Mesenchymal stem cell (in vitro differentiated cells and primary cell): Measurements from ENCODE around the gene IL7R.

Experiments used
- DNase-seq: peaks from one replicate; pipeline ENCODE4 v3.0.0-alpha.2; 2013
- H2AFZ ChIP-seq: one replicate; pipeline ENCODE4 v1.6.1; 2013; ENCODE audit warnings: low read depth, mild to moderate bottlenecking, control low read depth, inconsistent platforms, low read length, moderate library complexity
- H2AK5ac ChIP-seq: 2 replicates; pipeline ENCODE4 v1.6.1; 2013; ENCODE audit warnings: low read length, moderate library complexity, mild to moderate bottlenecking, inconsistent platforms; ENCODE audit not compliant: severe bottlenecking
- H2BK120ac ChIP-seq: one replicate; pipeline ENCODE4 v1.6.1; 2013; ENCODE audit warnings: low read depth, mild to moderate bottlenecking, inconsistent platforms, low read length, moderate library complexity
- H2BK12ac ChIP-seq, 2 experiments: one replicate each; pipeline ENCODE4 v1.6.1; 2013; ENCODE audit warnings: inconsistent platforms in 2 of 2, low read length in 2 of 2, mild to moderate bottlenecking in 2 of 2, moderate library complexity in 2 of 2, control low read depth in 1 of 2
- H2BK15ac ChIP-seq: one replicate; pipeline ENCODE4 v1.6.1; 2013; ENCODE audit warnings: mild to moderate bottlenecking, low read depth, inconsistent platforms; ENCODE audit not compliant: poor library complexity, severe bottlenecking
- H2BK5ac ChIP-seq: 2 replicates; pipeline ENCODE4 v1.6.1; 2013; ENCODE audit warnings: low read depth, mild to moderate bottlenecking, low read length, control low read depth, inconsistent platforms; ENCODE audit not compliant: poor library complexity, severe bottlenecking
- H3K14ac ChIP-seq, 2 experiments: one replicate each; pipeline ENCODE4 v1.6.1; 2013; ENCODE audit warnings: inconsistent platforms in 2 of 2, low read length in 2 of 2, control low read depth in 1 of 2, mild to moderate bottlenecking in 1 of 2, moderate library complexity in 1 of 2
- H3K18ac ChIP-seq, 2 experiments: one replicate each; pipeline ENCODE4 v1.6.1; 2013; ENCODE audit warnings: inconsistent platforms in 2 of 2, low read length in 2 of 2, control low read depth in 1 of 2, low read depth in 1 of 2, mild to moderate bottlenecking in 1 of 2
- H3K23ac ChIP-seq, 2 experiments: one replicate each; pipeline ENCODE4 v1.6.1; 2013; ENCODE audit warnings: inconsistent platforms in 2 of 2, low read length in 2 of 2, mild to moderate bottlenecking in 2 of 2, moderate library complexity in 2 of 2, control low read depth in 1 of 2
- H3K27ac ChIP-seq: 2 replicates; pipeline ENCODE4 v1.5.1; 2013; ENCODE audit warnings: mild to moderate bottlenecking, moderate library complexity, low read length, control low read depth, inconsistent platforms; ENCODE audit not compliant: poor library complexity, severe bottlenecking
- H3K27me3 ChIP-seq, 2 experiments: 2 replicates each; pipeline versions ENCODE4 v1.6.1 to v1.7.0; 2013; ENCODE audit warnings: low read length in 2 of 2, mild to moderate bottlenecking in 2 of 2, moderate library complexity in 2 of 2, control low read depth in 1 of 2, inconsistent platforms in 1 of 2; ENCODE audit not compliant: control insufficient read depth in 1 of 2, insufficient read depth in 1 of 2
- H3K36me3 ChIP-seq, 2 experiments: 2 replicates each; pipeline versions ENCODE4 v1.6.1 to v1.7.0; 2013; ENCODE audit warnings: low read length in 2 of 2, control low read depth in 1 of 2, inconsistent platforms in 1 of 2, low read depth in 1 of 2, mild to moderate bottlenecking in 1 of 2; ENCODE audit not compliant: insufficient read depth in 2 of 2, control insufficient read depth in 1 of 2
- H3K4ac ChIP-seq, 2 experiments: one replicate each; pipeline ENCODE4 v1.6.1; 2013; ENCODE audit warnings: inconsistent platforms in 2 of 2, low read length in 2 of 2, mild to moderate bottlenecking in 2 of 2, moderate library complexity in 2 of 2, control low read depth in 1 of 2, low read depth in 1 of 2
- H3K4me1 ChIP-seq: 2 replicates; pipeline ENCODE4 v1.6.1; 2013; ENCODE audit warnings: low read depth, low read length, control low read depth; ENCODE audit not compliant: control insufficient read depth, insufficient read depth
- H3K4me2 ChIP-seq: 2 replicates; pipeline ENCODE4 v1.6.1; 2013; ENCODE audit warnings: low read length, mild to moderate bottlenecking, inconsistent platforms; ENCODE audit not compliant: poor library complexity, severe bottlenecking
- H3K4me3 ChIP-seq, 2 experiments: 2 replicates each; pipeline versions ENCODE4 v1.5.1 to v1.7.0; 2013; ENCODE audit warnings: low read length in 2 of 2, mild to moderate bottlenecking in 2 of 2, control low read depth in 1 of 2, low read depth in 1 of 2; ENCODE audit not compliant: insufficient read depth in 1 of 2
- H3K79me1 ChIP-seq: replicated peaks from 2 replicates; pipeline ENCODE4 v1.6.1; 2013; ENCODE audit warnings: mild to moderate bottlenecking, control low read depth, low read length, inconsistent platforms; ENCODE audit not compliant: poor library complexity, severe bottlenecking
- H3K9ac ChIP-seq: 2 replicates; pipeline ENCODE4 v1.7.0; 2013; ENCODE audit warnings: mild to moderate bottlenecking, low read length, moderate library complexity
- H3K9me3 ChIP-seq: 2 replicates; pipeline ENCODE4 v1.7.0; 2013; ENCODE audit warnings: mild to moderate bottlenecking, low read length; ENCODE audit not compliant: control insufficient read depth
- H4K8ac ChIP-seq: one replicate; pipeline ENCODE4 v1.6.1; 2013; ENCODE audit warnings: inconsistent platforms, mild to moderate bottlenecking, low read length, moderate library complexity
- H4K91ac ChIP-seq: one replicate; pipeline ENCODE4 v1.6.1; 2013; ENCODE audit warnings: mild to moderate bottlenecking, low read length, inconsistent platforms
- WGBS: methylation state at CpG from one replicate; pipeline ENCODE4 v1.1.7; 2013; ENCODE audit warnings: mixed read lengths; 5-methylcytosine and 5-hydroxymethylcytosine counted together

The IL7R gene

DNA sequence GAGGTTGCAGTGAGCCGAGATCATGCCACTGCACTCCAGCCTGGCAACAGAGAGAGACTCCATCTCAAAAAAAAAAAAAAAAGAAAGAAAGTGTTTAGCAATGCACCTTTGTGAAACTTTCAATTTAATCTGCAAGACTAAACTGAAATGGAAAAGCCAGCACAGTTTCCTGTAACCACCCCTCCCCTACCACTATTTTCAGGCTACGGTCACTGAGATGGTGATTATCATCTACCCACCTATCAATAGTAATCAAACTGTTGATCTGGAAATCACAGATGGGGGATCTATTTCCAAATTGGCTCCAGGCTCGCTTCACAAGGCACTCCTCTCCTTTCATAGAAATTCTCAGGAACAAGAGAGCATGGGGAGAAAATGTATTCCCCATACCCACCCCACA is 30.6 kb upstream of the IL7R start:
- 81% methylated on average over 3 of the region's 3 CpGs for WGBS

DNA sequence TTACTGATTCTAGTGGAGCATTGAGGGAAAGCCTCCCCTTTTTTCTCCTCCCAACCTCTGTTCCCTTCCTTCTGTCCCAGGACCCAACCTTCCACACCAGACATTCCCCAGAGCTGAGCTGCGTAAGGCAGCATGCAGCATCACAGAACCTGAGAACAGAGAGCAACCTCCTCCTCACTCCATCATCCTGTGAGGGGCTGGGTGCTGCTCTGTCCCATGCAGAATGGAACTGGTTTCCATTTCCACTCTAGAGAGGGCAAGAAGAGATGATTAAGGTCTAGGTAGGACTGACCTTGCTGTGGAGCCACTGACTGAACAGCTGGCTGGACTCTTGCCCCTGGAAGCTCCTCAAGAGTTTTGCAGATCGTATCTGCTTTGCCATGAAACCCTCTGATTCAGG is 30.1 kb upstream of the IL7R start:
- Histone ChIP-seq H3K14ac (no peak overlapping the region), H2BK15ac (no peak overlapping the region), H3K18ac (no peak overlapping the region), H2AK5ac (no peak overlapping the region), H3K79me1 (no peaks in the 10 kb centered on the region), H3K4me1 (no peaks in the 10 kb centered on the region), H3K4me3 (no peak overlapping the region), H3K27ac (no peak overlapping the region), H3K9ac (no peak overlapping the region), H3K4me2 (no peak overlapping the region), H3K36me3 (no peaks in the 10 kb centered on the region), H3K27me3 (peaks cover 0 to 2% of the 10 kb centered on the region in 2 experiments), H4K8ac (no peak overlapping the region), H2BK12ac (no peak overlapping the region), H3K4ac (no peak overlapping the region), H2BK120ac (no peak overlapping the region), H2BK5ac (no peak overlapping the region), H4K91ac (no peak overlapping the region), H3K23ac (no peak overlapping the region), H3K9me3 (no peaks in the 10 kb centered on the region), H2AFZ (no peak overlapping the region)
- DNase-seq, result no peak
- 81% methylated on average over 1 of the region's 2 CpGs for WGBS

More for the DNA sequence above, 30.6 kb upstream of the IL7R start:
- Histone ChIP-seq H3K9me3 (no peaks in the 10 kb centered on the region), H3K27me3 (peaks cover 0 to 2% of the 10 kb centered on the region in 2 experiments), H3K18ac (no peak overlapping the region), H3K4me3 (no peak overlapping the region), H2AK5ac (no peak overlapping the region), H3K27ac (no peak overlapping the region), H3K4me2 (no peak overlapping the region), H3K23ac (no peak overlapping the region), H2BK5ac (no peak overlapping the region), H2BK120ac (no peak overlapping the region), H4K91ac (no peak overlapping the region), H2AFZ (no peak overlapping the region), H3K4me1 (no peaks in the 10 kb centered on the region), H2BK12ac (no peak overlapping the region), H3K36me3 (no peaks in the 10 kb centered on the region), H2BK15ac (no peak overlapping the region), H3K14ac (no peak overlapping the region), H3K4ac (no peak overlapping the region), H3K79me1 (no peaks in the 10 kb centered on the region), H4K8ac (no peak overlapping the region), H3K9ac (no peak overlapping the region)
- DNase-seq, result no peak

DNA sequence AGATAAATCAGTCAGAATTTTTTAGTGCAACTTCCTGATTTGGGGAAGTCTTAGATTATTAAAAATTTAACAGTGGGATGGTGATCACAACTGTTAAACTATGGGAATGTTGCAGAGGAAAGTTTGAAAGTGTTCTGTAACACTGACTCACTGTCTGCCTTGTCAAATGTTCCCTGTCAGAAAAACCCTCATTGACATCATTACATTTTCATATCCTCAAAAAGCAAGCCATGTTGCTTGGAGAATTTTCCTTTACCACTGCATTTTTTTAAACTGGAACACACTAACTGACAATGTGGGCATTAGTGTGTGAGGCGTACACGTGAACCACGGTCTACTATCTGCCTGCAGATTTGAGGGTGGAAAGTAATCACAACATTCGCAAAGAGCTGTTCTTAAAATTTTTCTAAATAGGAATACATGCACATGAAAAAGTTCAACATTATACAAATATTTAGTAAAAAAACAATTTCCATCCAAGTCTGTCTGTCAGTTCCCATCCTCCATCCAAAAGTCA is 28.6 kb upstream of the IL7R start:
- no peak overlapping the region for H3K14ac ChIP-seq
- H3K18ac ChIP-seq, result no peak overlapping the region
- H3K9me3 ChIP-seq, result no peaks in the 10 kb centered on the region
- H3K79me1 ChIP-seq, result no peaks in the 10 kb centered on the region
- H3K4me1 ChIP-seq, result no peaks in the 10 kb centered on the region
- no peak overlapping the region for H3K4me3 ChIP-seq
- no peak overlapping the region for H2BK15ac ChIP-seq
- no peak overlapping the region for H3K4me2 ChIP-seq
- no peak overlapping the region for H2AK5ac ChIP-seq
- no peak overlapping the region for H2BK120ac ChIP-seq
- no peak overlapping the region for H3K23ac ChIP-seq
- H3K36me3 ChIP-seq, result no peaks in the 10 kb centered on the region
- H4K8ac ChIP-seq, result no peak overlapping the region
- H2AFZ ChIP-seq, result no peak overlapping the region
- DNase-seq, result no peak
- H3K4ac ChIP-seq, result no peak overlapping the region
- no peak overlapping the region for H4K91ac ChIP-seq
- H3K9ac ChIP-seq, result no peak overlapping the region
- no peak overlapping the region for H2BK12ac ChIP-seq
- H2BK5ac ChIP-seq, result no peak overlapping the region
- H3K27ac ChIP-seq, result no peak overlapping the region
- 100% methylated on average over 3 of the region's 4 CpGs for WGBS
- H3K27me3 ChIP-seq, result peaks cover 0 to 2% of the 10 kb centered on the region in 2 experiments

DNA sequence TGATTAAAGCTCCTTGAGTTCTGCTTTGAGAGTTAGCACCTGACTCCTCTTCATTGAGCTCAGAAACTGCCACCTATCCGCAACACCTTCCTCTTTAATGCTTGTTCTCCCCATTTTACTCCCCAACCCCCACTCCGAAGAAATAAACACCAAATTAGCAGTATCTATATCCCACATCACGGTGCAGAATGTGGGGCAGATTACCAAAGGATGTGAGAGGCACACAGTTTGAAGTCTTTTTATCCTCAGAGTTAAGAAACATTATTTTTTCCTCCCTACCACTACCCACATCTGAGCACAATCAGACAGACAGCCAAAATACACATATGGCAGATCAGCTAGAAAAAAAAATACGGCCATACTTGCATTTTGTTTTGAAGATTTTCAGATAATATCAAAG is 26.1 kb upstream of the IL7R start:
- Histone ChIP-seq H2AFZ (no peak overlapping the region), H4K91ac (no peak overlapping the region), H2BK15ac (no peak overlapping the region), H3K14ac (no peak overlapping the region), H3K4me2 (no peak overlapping the region), H3K36me3 (no peaks in the 10 kb centered on the region), H3K18ac (no peak overlapping the region), H2BK5ac (no peak overlapping the region), H3K9me3 (no peaks in the 10 kb centered on the region), H3K4ac (no peak overlapping the region), H3K4me3 (no peak overlapping the region), H3K27me3 (peaks cover 0 to 2% of the 10 kb centered on the region in 2 experiments), H3K23ac (no peak overlapping the region), H2BK12ac (no peak overlapping the region), H3K4me1 (no peaks in the 10 kb centered on the region), H3K79me1 (no peaks in the 10 kb centered on the region), H2BK120ac (no peak overlapping the region), H4K8ac (no peak overlapping the region), H2AK5ac (no peak overlapping the region), H3K9ac (no peak overlapping the region), H3K27ac (no peak overlapping the region)
- no peak for DNase-seq
- WGBS, result 91% methylated on average over 4 of the region's 4 CpGs
